Gastrocnemius medialis (tissue), 4 donors: ENCODE data around the gene SMIM45.

Experiments
- ATAC-seq, 2 donors: fragments of 150-250 bp; one replicate each; pipeline ENCODE4 v1.9.1; 2016
- DNase-seq, 2 donors: peaks; one replicate each; pipeline ENCODE4 v3.0.0-alpha.2; 2019
- H3K27ac ChIP-seq, 4 donors: fragments of 200-600 bp; sonication (generic); 1 replicate in 1 of 4; 2 replicates in 3 of 4; pipeline ENCODE4 v1.5.1; 2016 to 2018; ENCODE audit warnings: mild to moderate bottlenecking in 2 of 4, moderate library complexity in 1 of 4
- H3K27me3 ChIP-seq, 3 donors: fragments of 200-600 bp; sonication (generic) in 2 of 3; 1 replicate in 1 of 3; 2 replicates in 2 of 3; pipeline versions ENCODE4 v1.5.1 to v1.6.0; 2016 to 2019; ENCODE audit warnings: mild to moderate bottlenecking in 1 of 3, moderate library complexity in 1 of 3
- H3K36me3 ChIP-seq, 2 donors: fragments of 200-600 bp; sonication (generic) in 1 of 2; one replicate each; pipeline ENCODE4 v1.5.1; 2017 to 2018
- H3K4me1 ChIP-seq, 2 donors: fragments of 200-600 bp; sonication (generic) in 1 of 2; one replicate each; pipeline ENCODE4 v1.5.1; 2016 to 2017; ENCODE audit warnings: mild to moderate bottlenecking in 2 of 2
- H3K4me3 ChIP-seq, 4 donors: fragments of 200-600 bp; sonication (generic) in 3 of 4; 1 replicate in 1 of 4; 2 replicates in 3 of 4; pipeline ENCODE4 v1.5.1; 2016 to 2019; ENCODE audit warnings: mild to moderate bottlenecking in 2 of 4
- H3K9me3 ChIP-seq, 3 donors: fragments of 200-600 bp; sonication (generic) in 2 of 3; 1 replicate in 1 of 3; 2 replicates in 2 of 3; pipeline ENCODE4 v1.5.1; 2016 to 2019
- POLR2A ChIP-seq, 2 donors: fragments of 450-650 bp; IDR thresholded peaks; one replicate each; pipeline ENCODE4 v1.6.1; 2017; ENCODE audit warnings: antibody characterized with exemption in 2 of 2, mild to moderate bottlenecking in 2 of 2, moderate library complexity in 2 of 2
- in situ Hi-C, 4 donors: fragments of 200-750 bp; cut with MboI; loops; one replicate each; pipeline versions ENCODE4 v1.15.0 to v1.8.0; 2017; ENCODE audit warnings: low sequenced_read_pairs in 4 of 4
- intact Hi-C: fragments of 100-400 bp; cut with DNase I; formaldehyde crosslinking; loops from one replicate; pipeline ENCODE4 v1.15.1; 2023; ENCODE audit warnings: low total_unique reads
- TF ChIP-seq, protein P1 (sequence below), 5 experiments: fragments of 450-650 bp in 3 of 5; fragments of 200-600 bp in 2 of 5; sonication (generic) in 2 of 5; IDR thresholded peaks in 4 of 5; conservative IDR thresholded peaks in 1 of 5; 1 replicate in 4 of 5; 2 replicates in 1 of 5; pipeline ENCODE4 v1.5.1; 2016 to 2019; ENCODE audit warnings: antibody characterized with exemption in 5 of 5, mild to moderate bottlenecking in 3 of 5, moderate library complexity in 3 of 5

SMIM45 gene

DNA sequence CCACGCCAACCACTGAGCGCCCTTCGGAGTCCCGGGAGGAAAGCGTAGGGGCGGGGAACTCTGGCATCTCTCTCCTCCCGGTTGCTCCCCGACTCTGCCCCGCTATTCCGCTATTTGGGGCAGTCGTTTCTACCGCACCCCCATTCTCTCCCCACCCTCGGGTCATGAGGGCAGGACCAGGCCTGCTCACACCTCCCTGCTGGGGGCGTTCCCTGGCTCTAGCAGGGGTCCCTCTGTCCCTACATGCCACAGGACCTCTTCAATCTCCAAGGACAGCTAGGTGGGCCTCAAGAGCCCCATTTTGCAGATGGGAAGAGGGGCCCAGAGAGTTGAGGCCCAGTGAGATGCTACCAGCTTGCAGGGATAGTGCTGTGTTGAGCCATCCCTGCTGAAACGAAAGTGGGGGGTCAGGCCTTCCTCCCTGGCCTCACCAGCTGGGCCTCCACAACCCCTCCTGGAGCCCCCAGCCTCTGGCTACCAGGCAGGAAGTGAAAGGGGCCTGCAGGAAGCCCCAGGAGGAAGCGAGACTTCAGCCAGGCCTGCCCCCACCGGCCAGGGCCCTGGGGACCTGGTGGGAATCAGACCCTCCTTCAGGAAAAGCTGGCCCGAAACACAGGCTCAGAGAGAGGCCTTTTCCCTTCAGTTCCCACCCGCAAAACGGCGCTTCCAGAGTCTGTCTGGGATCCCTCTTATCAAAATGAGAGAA is 31.5 kb upstream of the SMIM45 start:
- intact Hi-C loops = no loop called here
- Histone ChIP-seq H3K4me3 (peak overlapping the region in 3 of 4 donors; percentile 50 to 67 (median 54)), H3K27me3 (peaks cover 24 to 42% (median 34%) of the 10 kb centered on the region in 3 donors), H3K9me3 (no peaks in the 10 kb centered on the region), H3K27ac (no peak overlapping the region), H3K4me1 (peaks cover 10 to 11% of the 10 kb centered on the region in 2 donors), H3K36me3 (no peaks in the 10 kb centered on the region)
- no peak for TF ChIP-seq POLR2A (IDR thresholded peaks at IDR 0.05)
- TF ChIP-seq, protein P1, sequence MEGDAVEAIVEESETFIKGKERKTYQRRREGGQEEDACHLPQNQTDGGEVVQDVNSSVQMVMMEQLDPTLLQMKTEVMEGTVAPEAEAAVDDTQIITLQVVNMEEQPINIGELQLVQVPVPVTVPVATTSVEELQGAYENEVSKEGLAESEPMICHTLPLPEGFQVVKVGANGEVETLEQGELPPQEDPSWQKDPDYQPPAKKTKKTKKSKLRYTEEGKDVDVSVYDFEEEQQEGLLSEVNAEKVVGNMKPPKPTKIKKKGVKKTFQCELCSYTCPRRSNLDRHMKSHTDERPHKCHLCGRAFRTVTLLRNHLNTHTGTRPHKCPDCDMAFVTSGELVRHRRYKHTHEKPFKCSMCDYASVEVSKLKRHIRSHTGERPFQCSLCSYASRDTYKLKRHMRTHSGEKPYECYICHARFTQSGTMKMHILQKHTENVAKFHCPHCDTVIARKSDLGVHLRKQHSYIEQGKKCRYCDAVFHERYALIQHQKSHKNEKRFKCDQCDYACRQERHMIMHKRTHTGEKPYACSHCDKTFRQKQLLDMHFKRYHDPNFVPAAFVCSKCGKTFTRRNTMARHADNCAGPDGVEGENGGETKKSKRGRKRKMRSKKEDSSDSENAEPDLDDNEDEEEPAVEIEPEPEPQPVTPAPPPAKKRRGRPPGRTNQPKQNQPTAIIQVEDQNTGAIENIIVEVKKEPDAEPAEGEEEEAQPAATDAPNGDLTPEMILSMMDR (IDR thresholded peaks at IDR 0.05 in 4 of 5, conservative IDR thresholded peaks at IDR 0.05 in 1 of 5) = no peak
- in situ Hi-C loops = no loop called here
- DNase-seq (no peak), ATAC-seq (no peak)

DNA sequence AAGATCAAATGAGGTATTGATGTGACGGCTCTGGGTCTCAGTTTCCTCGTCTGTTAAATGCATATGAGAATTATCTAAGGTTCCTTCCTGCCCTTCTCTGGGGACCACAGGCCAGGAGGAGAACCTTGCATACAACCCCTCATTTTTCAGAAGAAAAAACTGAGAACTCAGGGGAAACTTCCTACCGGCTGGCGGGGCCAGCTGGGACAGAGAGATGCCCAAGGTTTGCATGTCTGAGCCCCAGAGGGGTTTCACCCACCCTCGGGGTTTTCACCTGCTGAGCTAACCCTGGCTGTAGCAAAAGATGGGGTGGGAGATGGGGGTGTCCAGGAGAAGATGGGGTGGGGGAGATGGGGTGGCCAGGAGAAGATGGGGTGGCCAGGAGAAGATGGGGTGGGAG is 29.6 kb upstream of the SMIM45 start:
- intact Hi-C loops = no loop called here

DNA sequence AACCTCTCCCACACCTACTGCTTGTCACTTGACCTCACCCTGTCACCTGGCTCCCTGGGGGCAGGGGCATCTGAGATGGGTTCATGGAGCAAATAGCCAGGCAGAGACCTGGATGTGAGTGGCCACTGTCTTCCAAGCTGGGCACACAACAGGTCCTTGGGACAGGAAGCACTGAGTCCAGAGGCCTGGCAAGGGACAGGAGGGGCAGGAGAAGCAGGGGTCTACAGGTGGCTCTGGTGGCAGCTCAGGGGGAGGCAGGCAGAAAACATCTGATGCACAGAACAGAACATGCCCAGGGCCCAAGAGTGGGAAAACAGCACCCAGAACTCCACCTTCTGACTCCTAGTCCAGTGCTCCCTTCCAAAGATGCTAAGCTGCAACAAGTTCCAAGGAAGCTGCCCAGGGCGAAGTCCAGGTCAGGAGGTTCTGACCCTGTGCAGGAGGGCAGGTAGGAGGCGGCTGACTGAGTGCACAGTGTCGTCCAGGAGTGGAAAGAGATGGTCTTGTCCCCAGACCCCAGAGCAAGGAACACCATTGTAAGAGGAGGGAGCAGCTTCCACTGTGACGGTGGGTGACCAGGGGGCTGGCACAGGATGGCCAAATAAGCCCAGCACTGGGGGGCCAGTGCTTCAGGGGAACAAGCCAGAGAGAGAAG is 28.9 kb upstream of the SMIM45 start:
- Histone ChIP-seq H3K4me1 (peaks cover 10 to 11% of the 10 kb centered on the region in 2 donors), H3K27me3 (peaks cover 9 to 22% (median 10%) of the 10 kb centered on the region in 3 donors), H3K9me3 (no peaks in the 10 kb centered on the region), H3K27ac (no peak overlapping the region), H3K4me3 (no peak overlapping the region), H3K36me3 (no peaks in the 10 kb centered on the region)
- TF ChIP-seq, protein P1 (IDR thresholded peaks at IDR 0.05 in 4 of 5, conservative IDR thresholded peaks at IDR 0.05 in 1 of 5) = no peak
- no peak for TF ChIP-seq POLR2A (IDR thresholded peaks at IDR 0.05)
- intact Hi-C loops (no loop called here), in situ Hi-C loops (no loop called here)
- DNase-seq = no peak
- ATAC-seq = no peak

More for the DNA sequence above, 29.6 kb upstream of the SMIM45 start:
- DNase-seq (no peak), ATAC-seq (no peak)
- Histone ChIP-seq H3K27me3 (peaks cover 14 to 28% (median 15%) of the 10 kb centered on the region in 3 donors), H3K36me3 (no peaks in the 10 kb centered on the region), H3K27ac (no peak overlapping the region), H3K4me3 (no peak overlapping the region), H3K9me3 (no peaks in the 10 kb centered on the region), H3K4me1 (peaks cover 10 to 11% of the 10 kb centered on the region in 2 donors)
- TF ChIP-seq, protein P1 (IDR thresholded peaks at IDR 0.05 in 4 of 5, conservative IDR thresholded peaks at IDR 0.05 in 1 of 5) = no peak
- TF ChIP-seq POLR2A (IDR thresholded peaks at IDR 0.05) = no peak
- in situ Hi-C loops = no loop called here

DNA sequence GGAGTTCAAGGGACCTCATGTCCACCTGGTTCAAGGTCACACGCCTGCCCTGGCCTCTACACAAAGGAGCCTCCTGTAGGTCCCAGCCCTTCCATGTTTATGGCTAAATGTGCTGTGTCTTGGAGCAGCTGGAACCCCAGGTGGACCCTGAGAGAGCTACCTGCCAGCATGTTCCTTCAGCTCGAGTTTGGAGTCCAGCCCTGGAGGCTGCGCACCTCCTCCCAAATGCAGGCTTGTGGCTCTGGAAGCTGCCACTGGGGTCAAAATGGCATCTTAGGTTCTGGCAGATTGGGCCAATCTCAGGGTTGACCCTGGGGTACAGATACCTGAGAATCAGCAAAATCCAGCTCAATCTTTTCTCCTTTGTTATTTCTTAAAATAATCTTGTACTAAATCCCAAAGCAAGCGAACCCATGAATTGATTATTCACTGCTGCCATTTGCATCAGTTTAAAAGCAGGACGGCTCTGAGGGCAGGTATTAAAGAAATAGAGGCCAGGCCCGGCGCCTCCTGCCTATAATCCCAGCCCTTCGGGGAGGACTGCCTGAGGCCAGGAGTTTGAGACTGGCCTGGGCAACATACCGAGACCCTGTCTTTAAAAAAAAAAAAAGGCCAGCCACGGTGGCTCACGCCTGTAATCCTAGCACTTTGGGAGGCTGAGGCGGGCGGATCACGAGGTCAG is 28.2 kb upstream of the SMIM45 start:
- TF ChIP-seq, protein P1 (IDR thresholded peaks at IDR 0.05 in 4 of 5, conservative IDR thresholded peaks at IDR 0.05 in 1 of 5) = no peak
- TF ChIP-seq POLR2A (IDR thresholded peaks at IDR 0.05) = no peak
- in situ Hi-C loops = no loop called here
- Histone ChIP-seq H3K4me3 (no peak overlapping the region), H3K27me3 (peaks cover 8 to 19% (median 9%) of the 10 kb centered on the region in 3 donors), H3K9me3 (no peaks in the 10 kb centered on the region), H3K36me3 (no peaks in the 10 kb centered on the region), H3K4me1 (peaks cover 10 to 11% of the 10 kb centered on the region in 2 donors), H3K27ac (no peak overlapping the region)
- ATAC-seq (no peak), DNase-seq (no peak)
- intact Hi-C loops = no loop called here
